CD4-positive, alpha-beta T cell treated with Interleukin-2 at 100 ng/mL for 4 hours (primary cell): ENCODE data around the gene EXOSC10.
"Not testable (repeated sequence)": the region's sequence is repeated elsewhere in the genome, so short reads cannot be mapped to it uniquely, and the experiment has no call there.

ENCODE experiments used
- DNase-seq: peaks from one replicate; pipeline ENCODE4 v3.0.0-alpha.2; 2020; ENCODE audit warnings: low spot score

Gene EXOSC10

GRCh38 chr1:11061652-11062365 is 37.9 kb downstream of the EXOSC10 start:
- no peak for DNase-seq

- DNase-seq, result peak; percentile 89
Observed at GRCh38 chr1:11059968-11060830, 39.5 kb downstream of the EXOSC10 start, which contains the start of gene SRM. Gene SRM, minus strand, starts transcription at chr1:11060018. Its CDS starts 75 bp downstream, at chr1:11059943.

- no peak for DNase-seq
Observed at GRCh38 chr1:11059155-11059967, 40.3 kb downstream of the EXOSC10 start.

GRCh38 chr1:11058595-11059154 is 41.0 kb downstream of the EXOSC10 start:
- DNase-seq, result no peak

- DNase-seq, result no peak
Observed at GRCh38 chr1:11058026-11058425, 41.6 kb downstream of the EXOSC10 start.

- DNase-seq, result no peak
Observed at GRCh38 chr1:11057477-11057876, 42.2 kb downstream of the EXOSC10 start.

GRCh38 chr1:11056504-11056903 is 43.2 kb downstream of the EXOSC10 start:
- DNase-seq, result no peak

- no peak for DNase-seq
Observed at GRCh38 chr1:11055676-11056075, 44.0 kb downstream of the EXOSC10 start.

- DNase-seq, result no peak
Observed at GRCh38 chr1:11054666-11055065, 45.0 kb downstream of the EXOSC10 start.

- no peak for DNase-seq
Observed at GRCh38 chr1:11054181-11054580, 45.5 kb downstream of the EXOSC10 start.

- DNase-seq, result no peak
Observed at GRCh38 chr1:11053758-11054137, 45.9 kb downstream of the EXOSC10 start.

- no peak for DNase-seq
Observed at GRCh38 chr1:11052839-11053757, 46.6 kb downstream of the EXOSC10 start.

GRCh38 chr1:11051781-11052511 is 47.7 kb downstream of the EXOSC10 start:
- DNase-seq, result no peak

GRCh38 chr1:11051121-11051520 is 48.5 kb downstream of the EXOSC10 start:
- DNase-seq, result not testable (repeated sequence)

GRCh38 chr1:11046625-11047365 is 52.9 kb downstream of the EXOSC10 start, which contains the start of gene MASP2:
Gene MASP2, minus strand, starts transcription at chr1:11047239. Its CDS starts 32 bp downstream, at chr1:11047207.
- DNase-seq, result no peak

- no peak for DNase-seq
Observed at GRCh38 chr1:11046270-11046566, 53.5 kb downstream of the EXOSC10 start.

- DNase-seq, result no peak
Observed at GRCh38 chr1:11045428-11046269, 54.0 kb downstream of the EXOSC10 start.

GRCh38 chr1:11044849-11045427 is 54.7 kb downstream of the EXOSC10 start:
- no peak for DNase-seq
